SK-N-SH (cell line): ENCODE measurements around the gene VWA5B2. TPM values are rescaled to one million over a fixed set of nuclear protein-coding genes. Genes with fewer than 3 reads are reported as not detected.

Experiments
- CTCF ChIA-PET: fragments of 300-600, 350-600 bp; formaldehyde crosslinking; extraction: SDS; loops from one replicate; lab custom pipeline; 2021; lab: Yijun Ruan, JAX
- POLR2A ChIA-PET: fragments of 350-600 bp; sonication (Branson Sonifier 250); formaldehyde crosslinking; extraction: SDS; loops from one replicate; lab custom pipeline; 2020; ENCODE audit warnings: antibody characterized with exemption, inconsistent platforms; lab: Yijun Ruan, JAX
- DNase-seq: peaks from one replicate; pipeline ENCODE4 v3.0.0; 2012
- H2AFZ ChIP-seq: fragments of 200-600 bp; sonication (generic); 2 replicates; pipeline ENCODE4 v1.8.1; 2016; ENCODE audit warnings: antibody characterized with exemption, mild to moderate bottlenecking, low read depth
- H3F3A ChIP-seq: fragments of 200-600 bp; sonication (generic); replicated peaks from 2 replicates; pipeline ENCODE3; 2016; ENCODE audit warnings: antibody characterized with exemption, mild to moderate bottlenecking; ENCODE audit not compliant: insufficient read depth
- H3K27ac ChIP-seq, 2 experiments: fragments of 200-500 bp in 1 of 2; fragments of 200-600 bp in 1 of 2; sonication (Bioruptor generic) in 1 of 2; sonication (generic), shearing (Covaris generic) in 1 of 2; 2 replicates each; pipeline versions ENCODE4 v1.5.1 to v1.6.1; 2014 to 2016; ENCODE audit warnings: low read depth in 2 of 2, inconsistent platforms in 1 of 2, low read length in 1 of 2, mild to moderate bottlenecking in 1 of 2, mixed read lengths in 1 of 2
- H3K27me3 ChIP-seq: fragments of 200-600 bp; sonication (generic), shearing (Covaris generic); 2 replicates; pipeline ENCODE4 v1.6.1; 2016; ENCODE audit warnings: mixed run types; ENCODE audit not compliant: insufficient read depth
- H3K36me3 ChIP-seq, 2 experiments: fragments of 200-500 bp in 1 of 2; fragments of 200-600 bp in 1 of 2; sonication (Bioruptor generic) in 1 of 2; sonication (generic) in 1 of 2; replicated peaks in 1 of 2; 2 replicates each; pipeline versions ENCODE3 to v1.5.1; 2014 to 2016; ENCODE audit warnings: low read length in 1 of 2, mild to moderate bottlenecking in 1 of 2; ENCODE audit not compliant: insufficient read depth in 2 of 2, control insufficient read depth in 1 of 2
- H3K4me1 ChIP-seq, 2 experiments: fragments of 200-500 bp in 1 of 2; fragments of 200-600 bp in 1 of 2; sonication (Bioruptor generic) in 1 of 2; sonication (generic), shearing (Covaris generic) in 1 of 2; 2 replicates each; pipeline versions ENCODE4 v1.5.1 to v1.6.1; 2014 to 2016; ENCODE audit warnings: low read depth in 1 of 2, low read length in 1 of 2, mixed run types in 1 of 2; ENCODE audit not compliant: insufficient read depth in 2 of 2, control insufficient read depth in 1 of 2
- H3K4me2 ChIP-seq: fragments of 200-600 bp; sonication (generic), shearing (Covaris generic); 2 replicates; pipeline ENCODE4 v1.6.1; 2017; ENCODE audit warnings: mixed run types
- H3K4me3 ChIP-seq, 2 experiments: fragments of 200-500 bp in 1 of 2; fragments of 200-600 bp in 1 of 2; sonication (Bioruptor generic) in 1 of 2; sonication (generic), shearing (Covaris generic) in 1 of 2; 2 replicates each; pipeline versions ENCODE4 v1.5.1 to v1.8.1; 2014 to 2016; ENCODE audit warnings: low read depth in 2 of 2, inconsistent platforms in 1 of 2, low read length in 1 of 2, mild to moderate bottlenecking in 1 of 2, mixed read lengths in 1 of 2, moderate library complexity in 1 of 2
- H3K79me2 ChIP-seq: fragments of 200-600 bp; sonication (generic); 2 replicates; pipeline ENCODE4 v1.8.1; 2017; ENCODE audit warnings: mild to moderate bottlenecking; ENCODE audit not compliant: insufficient read depth
- H3K9ac ChIP-seq: fragments of 200-600 bp; sonication (generic); 2 replicates; pipeline ENCODE4 v1.6.1; 2017; ENCODE audit warnings: mixed run types
- H3K9me2 ChIP-seq: fragments of 200-600 bp; sonication (generic); 2 replicates; pipeline ENCODE4 v1.6.1; 2017; ENCODE audit warnings: mixed run types
- H3K9me3 ChIP-seq: fragments of 200-600 bp; sonication (generic); 2 replicates; pipeline ENCODE4 v1.6.1; 2017; ENCODE audit warnings: mixed run types, mild to moderate bottlenecking, moderate library complexity
- H4K20me1 ChIP-seq: fragments of 200-600 bp; sonication (generic); 2 replicates; pipeline ENCODE4 v1.6.1; 2017; ENCODE audit warnings: mild to moderate bottlenecking, mixed run types; ENCODE audit not compliant: insufficient read depth
- CHD2 ChIP-seq: fragments of 150-350 bp; IDR thresholded peaks from 2 replicates; pipeline ENCODE4 v1.6.1; 2018; ENCODE audit warnings: low read length; ENCODE audit not compliant: partially characterized antibody
- CTCF ChIP-seq: fragments of 200-600 bp; sonication (generic); IDR thresholded peaks from 2 replicates; pipeline ENCODE4 v1.6.1; 2017; ENCODE audit warnings: antibody characterized with exemption, mild to moderate bottlenecking, moderate library complexity
- EP300 ChIP-seq, 2 experiments: IDR thresholded peaks; 2 replicates each; pipeline versions ENCODE4 v1.4.0 to v1.6.1; 2012; ENCODE audit warnings: borderline replicate concordance in 1 of 2, low read depth in 1 of 2, low read length in 1 of 2
- FOXJ3 ChIP-seq: sonication (generic); formaldehyde crosslinking; IDR thresholded peaks from 2 replicates; pipeline ENCODE4 v1.5.1; 2020; ENCODE audit warnings: mild to moderate bottlenecking, missing genetic modification reagents
- GATA2 ChIP-seq: sonication (generic); formaldehyde crosslinking; IDR thresholded peaks from 2 replicates; pipeline ENCODE4 v1.5.0; 2020; ENCODE audit warnings: mild to moderate bottlenecking, missing genetic modification reagents
- JUND ChIP-seq: IDR thresholded peaks from 2 replicates; pipeline ENCODE4 v1.4.0; 2012
- MXI1 ChIP-seq: IDR thresholded peaks from 2 replicates; pipeline ENCODE4 v1.6.1; 2012; ENCODE audit warnings: mild to moderate bottlenecking, low read depth, low read length, improper control_type of control experiment
- NFIC ChIP-seq: IDR thresholded peaks from 2 replicates; pipeline ENCODE4 v1.4.0; 2012; ENCODE audit warnings: borderline replicate concordance
- NRF1 ChIP-seq: IDR thresholded peaks from 2 replicates; pipeline ENCODE4 v1.6.1; 2012; ENCODE audit warnings: low read depth, mild to moderate bottlenecking, low read length
- POLR2AphosphoS5 ChIP-seq: IDR thresholded peaks from 2 replicates; pipeline ENCODE4 v1.6.1; 2012; ENCODE audit warnings: low read depth, low read length
- RAD21 ChIP-seq: IDR thresholded peaks from 2 replicates; pipeline ENCODE4 v1.6.1; 2012; ENCODE audit warnings: mild to moderate bottlenecking, low read length
- RCOR1 ChIP-seq: fragments of 150-350 bp; IDR thresholded peaks from 2 replicates; pipeline ENCODE4 v1.6.1; 2017; ENCODE audit warnings: antibody characterized with exemption, low read length
- REST ChIP-seq: IDR thresholded peaks from 2 replicates; pipeline ENCODE4 v1.6.1; 2012; ENCODE audit warnings: mild to moderate bottlenecking, low read depth, low read length, moderate library complexity
- TCF12 ChIP-seq: IDR thresholded peaks from 2 replicates; pipeline ENCODE4 v1.4.0; 2012
- USF1 ChIP-seq: IDR thresholded peaks from 2 replicates; pipeline ENCODE4 v1.4.0; 2012; ENCODE audit warnings: low read depth, borderline replicate concordance
- WGBS: methylation state at CpG from one replicate; pipeline ENCODE4 v1.1.6; 2017; ENCODE audit warnings: low lambda C conversion rate; 5-methylcytosine and 5-hydroxymethylcytosine counted together
- polyA plus RNA-seq, 3 experiments: library from polyadenylated mRNA; depleted of rRNA; stranded (reverse); fragments of >200 nt; gene quantifications; 2 replicates each; pipeline ENCODE4 v1.2.3, GENCODE V29; 2012

The VWA5B2 gene
- polyA plus RNA-seq, 1 of the 3 experiments (the other 2 are of a cell fraction) = 0.08 TPM

GRCh38 chr3:184211297-184211696 is 18.1 kb upstream of the VWA5B2 start:
- peak; percentile 67 for DNase-seq
- no peaks in the 10 kb centered on the region for H3F3A ChIP-seq
- no peaks in the 10 kb centered on the region for H3K9me3 ChIP-seq
- ChIA-PET POLR2A (interaction anchor here (0.9 kb wide), 1 partner anchor 17 kb away, joined by 5 read pairs; no protein-coding TSS in a partner anchor), CTCF (interaction anchor here (0.6 to 5.3 kb wide), 3 partner anchors 17 to 76 kb away, joined by 3 to 48 read pairs (median 17); partner anchors contain the start of genes EEF1AKMT4 and VWA5B2)
- TF ChIP-seq MXI1 = peak; percentile 27; the same call in 1 of the 2 replicates
- TF ChIP-seq FOXJ3 (CRISPR knock-in tag) = peak; percentile 93; the same call in 1 of the 2 replicates
- peak; percentile 20; the same call in 1 of the 2 replicates for TF ChIP-seq JUND
- peak; percentile 87 for TF ChIP-seq CHD2
- TF ChIP-seq USF1 = peak; percentile 7; the same call in 1 of the 2 replicates
- peak; percentile 72 for TF ChIP-seq TCF12
- TF ChIP-seq GATA2 (CRISPR knock-in tag) = peak; percentile 100
- TF ChIP-seq RAD21 = peak; percentile 26
- no peak for TF ChIP-seq NRF1
- no peak for TF ChIP-seq REST
- TF ChIP-seq CTCF = no peak
- TF ChIP-seq POLR2AphosphoS5 = peak; percentile 54; the same call in 1 of the 2 replicates
- TF ChIP-seq RCOR1 = peak; percentile 99
- peak in 1 of 2 experiments; percentile 99; a peak in 2 of 4 replicates for TF ChIP-seq EP300 (IDR thresholded peaks at IDR 0.05; ENCODE audit: borderline replicate concordance in 1 of 2, low read depth in 1 of 2, low read length in 1 of 2)
- peak; percentile 68 for TF ChIP-seq NFIC
- H3K79me2 ChIP-seq = no peaks in the 10 kb centered on the region
- H2AFZ ChIP-seq = no peak overlapping the region
- H3K36me3 ChIP-seq = no peaks in the 10 kb centered on the region
- peak overlapping the region in 1 of 2 experiments; percentile 86; a peak in 2 of 4 replicates for H3K27ac ChIP-seq
- no peak overlapping the region for H3K4me2 ChIP-seq
- no peaks in the 10 kb centered on the region for H3K9me2 ChIP-seq
- H4K20me1 ChIP-seq = no peaks in the 10 kb centered on the region
- H3K4me3 ChIP-seq = no peak overlapping the region
- H3K27me3 ChIP-seq = peaks cover 15% of the 10 kb centered on the region; the same call in 1 of the 2 replicates
- 17% methylated on average over 5 of the region's 5 CpGs for WGBS
- no peak overlapping the region for H3K9ac ChIP-seq
- peaks cover 0 to 3% of the 10 kb centered on the region in 2 experiments; a peak in 1 of 4 replicates for H3K4me1 ChIP-seq
